HG02981 (cell line): ENCODE results near the gene C17orf58.
"Not testable (repeated sequence)": the region's sequence is repeated elsewhere in the genome, so short reads cannot be mapped to it uniquely, and the experiment has no call there.

ENCODE experiments used
- ATAC-seq: cut with Tn5 transposase; IDR thresholded peaks from one replicate; pipeline ENCODE4 v1.9.1; 2021; ENCODE audit warnings: mild to moderate bottlenecking, moderate library complexity; ENCODE audit not compliant: unreplicated experiment

The C17orf58 gene

GRCh38 chr17:68004201-68004600 is 7.9 kb upstream of the C17orf58 start:
- no peak for ATAC-seq

GRCh38 chr17:67999291-67999911 is 3.1 kb upstream of the C17orf58 start:
- no peak for ATAC-seq

- ATAC-seq, result no peak
Measured at GRCh38 chr17:67998466-67998865, 2.2 kb upstream of the C17orf58 start.

- no peak for ATAC-seq
Measured at GRCh38 chr17:67995570-67996263, 552 bp downstream of the C17orf58 start.

GRCh38 chr17:67994817-67995569 is 1.3 kb downstream of the C17orf58 start:
- ATAC-seq, result no peak

- ATAC-seq, result peak; percentile 4
Measured at GRCh38 chr17:67993998-67994361, 2.3 kb downstream of the C17orf58 start.

- peak; percentile 76 for ATAC-seq
Measured at GRCh38 chr17:67993153-67993997, 2.9 kb downstream of the C17orf58 start.

- ATAC-seq, result no peak
Measured at GRCh38 chr17:67992548-67993152, 3.6 kb downstream of the C17orf58 start.

- ATAC-seq, result no peak
Measured at GRCh38 chr17:67990909-67991308, 5.4 kb downstream of the C17orf58 start.

- no peak for ATAC-seq
Measured at GRCh38 chr17:67983383-67983688, 12.9 kb downstream of the C17orf58 start.

- no peak for ATAC-seq
Measured at GRCh38 chr17:67982686-67983382, 13.4 kb downstream of the C17orf58 start.

- no peak for ATAC-seq
Measured at GRCh38 chr17:67982034-67982640, 14.1 kb downstream of the C17orf58 start.

- ATAC-seq, result not testable (repeated sequence)
Measured at GRCh38 chr17:67980883-67981282, 15.4 kb downstream of the C17orf58 start.

GRCh38 chr17:67980456-67980855 is 15.8 kb downstream of the C17orf58 start:
- ATAC-seq, result no peak

GRCh38 chr17:67976306-67976705 is 20.0 kb downstream of the C17orf58 start:
- ATAC-seq, result not testable (repeated sequence)

GRCh38 chr17:67974598-67975066 is 21.6 kb downstream of the C17orf58 start:
- ATAC-seq, result no peak

GRCh38 chr17:67974185-67974584 is 22.1 kb downstream of the C17orf58 start:
- no peak for ATAC-seq

GRCh38 chr17:67970783-67971182 is 25.5 kb downstream of the C17orf58 start:
- no peak for ATAC-seq

GRCh38 chr17:67963145-67963572 is 33.1 kb downstream of the C17orf58 start:
- ATAC-seq, result not testable (repeated sequence)

- ATAC-seq, result not testable (repeated sequence)
Measured at GRCh38 chr17:67962156-67962555, 34.1 kb downstream of the C17orf58 start.
